Esophagus (tissue), 2 donors: ENCODE measurements around the gene COL5A1. TPM values are rescaled to one million over a fixed set of nuclear protein-coding genes. Genes with fewer than 3 reads are reported as not detected.

Experiments used
- H3K27ac ChIP-seq, 2 donors: one replicate each; pipeline ENCODE4 v1.5.1; 2013; ENCODE audit warnings: low read depth in 2 of 2, mild to moderate bottlenecking in 2 of 2, inconsistent platforms in 1 of 2, low read length in 1 of 2, moderate library complexity in 1 of 2
- H3K27me3 ChIP-seq, 2 donors: one replicate each; pipeline ENCODE4 v1.6.1; 2013; ENCODE audit warnings: low read length in 2 of 2, control low read depth in 1 of 2, mild to moderate bottlenecking in 1 of 2; ENCODE audit not compliant: insufficient read depth in 2 of 2, control insufficient read depth in 1 of 2
- H3K36me3 ChIP-seq, 2 donors: one replicate each; pipeline ENCODE4 v1.6.1; 2013; ENCODE audit warnings: low read length in 1 of 2; ENCODE audit not compliant: control insufficient read depth in 2 of 2, insufficient read depth in 2 of 2
- H3K4me1 ChIP-seq, 2 donors: one replicate each; pipeline ENCODE4 v1.6.1; 2013; ENCODE audit warnings: low read length in 1 of 2; ENCODE audit not compliant: control insufficient read depth in 2 of 2, insufficient read depth in 2 of 2
- H3K4me3 ChIP-seq, 2 donors: one replicate each; pipeline ENCODE4 v1.5.1; 2013; ENCODE audit warnings: low read length in 2 of 2, mild to moderate bottlenecking in 2 of 2, low read depth in 1 of 2, moderate library complexity in 1 of 2
- H3K9me3 ChIP-seq, 2 donors: one replicate each; pipeline ENCODE4 v1.6.1; 2013; ENCODE audit warnings: mild to moderate bottlenecking in 2 of 2, low read depth in 1 of 2, low read length in 1 of 2, moderate library complexity in 1 of 2; ENCODE audit not compliant: control insufficient read depth in 2 of 2, insufficient read depth in 1 of 2
- WGBS, 2 donors: extraction: QIAGEN DNeasy Blood & Tissue Kit; methylation state at CpG; one replicate each; pipeline ENCODE4 v1.1.7; 2013; 5-methylcytosine and 5-hydroxymethylcytosine counted together
- polyA plus RNA-seq, 2 donors: library from polyadenylated mRNA; stranded (reverse); fragments of 200-250 nt; gene quantifications; one replicate each; pipeline ENCODE4 v1.2.3, GENCODE V29; 2013
- donor health status: healthy with polysubstance abuse.
- donor health status: Bipolar disorder and iron deficiency.

COL5A1 gene
- polyA plus RNA-seq, 2 donors, result 3.5 to 7.6 TPM

DNA sequence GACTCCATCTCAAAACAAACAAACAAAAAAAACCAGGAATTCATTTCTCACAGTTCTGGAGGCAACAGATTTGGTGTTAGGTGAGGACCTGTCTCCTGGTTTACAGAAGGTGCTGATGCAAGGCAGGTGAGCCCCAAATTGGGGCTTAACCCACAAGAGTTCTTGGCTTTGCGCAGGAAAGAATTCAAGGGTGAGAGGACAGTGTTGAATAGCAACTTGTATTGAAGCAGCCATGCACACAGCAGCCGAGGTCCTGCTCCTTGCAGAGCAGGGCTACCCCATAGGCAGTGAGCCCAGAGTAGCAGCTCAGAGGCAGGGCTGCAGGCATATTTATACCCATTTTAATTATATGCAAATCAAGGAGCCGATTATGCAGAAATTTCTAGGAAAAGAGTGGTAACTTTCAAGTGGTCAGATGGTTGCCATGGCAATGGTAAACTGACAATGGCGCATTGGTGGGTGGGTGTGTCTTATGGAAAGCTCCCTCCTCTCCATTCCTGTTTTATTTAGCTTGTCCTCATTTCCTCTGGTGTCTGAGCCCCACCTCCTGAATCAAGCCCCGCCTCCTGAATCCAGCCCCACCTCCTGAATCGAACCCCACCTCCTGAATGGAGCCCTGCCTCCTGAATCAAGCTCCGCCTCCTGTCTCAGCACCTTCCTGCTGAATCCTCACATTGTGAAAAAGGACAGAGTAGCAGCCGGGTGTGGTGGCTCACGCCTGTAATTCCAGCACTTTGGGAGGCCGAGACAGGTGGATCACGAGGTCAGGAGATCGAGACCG is 34.5 kb upstream of the COL5A1 start:
- Histone ChIP-seq H3K36me3 (no peaks in the 10 kb centered on the region), H3K4me3 (no peak overlapping the region), H3K9me3 (peaks cover 0 to 4% of the 10 kb centered on the region in 2 donors), H3K27me3 (no peaks in the 10 kb centered on the region), H3K4me1 (no peaks in the 10 kb centered on the region), H3K27ac (no peak overlapping the region)
- 88 to 91% methylated on average over 13 of the region's 13 CpGs for WGBS, 2 donors

DNA sequence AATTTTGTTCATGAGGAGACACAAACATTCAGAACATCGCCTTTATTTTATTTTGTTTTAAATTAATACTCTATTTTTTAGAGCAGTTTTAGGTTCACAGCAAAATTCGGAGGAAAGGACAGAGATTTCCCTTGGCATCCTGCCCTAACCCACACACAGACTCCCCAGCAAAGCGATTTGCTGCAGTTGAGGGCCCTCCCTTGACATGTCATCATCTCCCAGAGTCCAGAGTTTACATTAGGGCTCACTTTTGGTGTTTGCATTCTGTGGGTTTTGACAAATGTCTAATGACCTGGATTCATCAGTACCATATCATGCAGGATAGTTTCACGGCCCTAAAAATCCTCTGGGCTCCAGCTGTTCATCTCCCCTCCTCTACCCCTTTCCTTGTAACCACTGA is 33.6 kb upstream of the COL5A1 start:
- H3K9me3 ChIP-seq, result peaks cover 0 to 4% of the 10 kb centered on the region in 2 donors
- whole genome bisulfite sequencing, 2 donors, result 57 to 59% methylated on average over 4 of the region's 4 CpGs
- H3K4me3 ChIP-seq, result no peak overlapping the region
- no peaks in the 10 kb centered on the region for H3K4me1 ChIP-seq
- H3K27me3 ChIP-seq, result no peaks in the 10 kb centered on the region
- no peaks in the 10 kb centered on the region for H3K36me3 ChIP-seq
- H3K27ac ChIP-seq, result no peak overlapping the region

GRCh38 chr9:134611046-134611445 is 30.6 kb upstream of the COL5A1 start:
- no peak overlapping the region for H3K4me3 ChIP-seq
- no peaks in the 10 kb centered on the region for H3K36me3 ChIP-seq
- no peaks in the 10 kb centered on the region for H3K4me1 ChIP-seq
- H3K27me3 ChIP-seq, result no peaks in the 10 kb centered on the region
- WGBS, 2 donors, result 43 to 64% methylated on average over 4 of the region's 4 CpGs
- peaks cover 0 to 4% of the 10 kb centered on the region in 2 donors for H3K9me3 ChIP-seq
- no peak overlapping the region for H3K27ac ChIP-seq

DNA sequence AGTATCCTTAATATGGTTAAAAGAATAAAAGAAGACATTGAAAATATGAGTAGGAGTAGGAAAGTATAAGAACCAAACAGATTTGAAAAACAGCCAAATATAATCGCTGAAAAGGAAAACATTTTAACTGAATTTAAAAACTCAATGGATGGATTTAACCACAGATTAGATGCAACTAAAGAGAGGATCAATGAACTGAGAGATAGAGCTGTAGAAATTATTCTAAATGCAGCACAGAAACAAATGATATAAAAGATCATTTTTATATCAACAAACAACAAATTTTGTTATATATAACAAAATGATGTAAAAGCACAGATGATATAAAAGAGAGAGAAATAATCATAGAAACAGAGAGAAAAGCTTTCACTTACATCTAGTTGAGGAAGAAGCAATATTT is 29.3 kb upstream of the COL5A1 start:
- WGBS, 2 donors, result 82 to 93% methylated on average over 1 of the region's 1 CpG

DNA sequence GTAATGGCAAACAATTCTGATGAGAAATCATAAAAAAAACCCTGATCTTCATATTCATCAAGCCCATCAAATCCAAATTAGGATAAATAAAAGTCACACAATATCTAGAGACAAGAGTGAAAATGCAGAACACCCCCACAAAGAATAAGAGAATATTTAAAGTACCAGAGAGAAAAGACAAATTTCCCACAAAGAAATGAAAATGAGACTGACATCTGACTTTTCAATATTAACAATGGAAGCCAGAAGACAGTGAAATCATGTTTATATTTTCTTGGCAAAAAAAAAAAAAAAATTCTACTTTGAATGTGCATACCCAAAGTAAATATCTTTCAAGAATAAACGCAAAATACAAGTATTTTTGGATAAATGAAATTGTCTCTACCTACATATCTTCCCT is 28.9 kb upstream of the COL5A1 start:
- Histone ChIP-seq H3K27me3 (no peaks in the 10 kb centered on the region), H3K9me3 (peaks cover 0 to 2% of the 10 kb centered on the region in 2 donors), H3K4me1 (no peaks in the 10 kb centered on the region), H3K4me3 (no peak overlapping the region), H3K36me3 (no peaks in the 10 kb centered on the region), H3K27ac (no peak overlapping the region)
- WGBS, 2 donors, result 51 to 66% methylated on average over 1 of the region's 1 CpG

More for the DNA sequence above, 29.3 kb upstream of the COL5A1 start:
- Histone ChIP-seq H3K9me3 (peaks cover 0 to 2% of the 10 kb centered on the region in 2 donors), H3K27ac (no peak overlapping the region), H3K27me3 (no peaks in the 10 kb centered on the region), H3K4me3 (no peak overlapping the region), H3K4me1 (no peaks in the 10 kb centered on the region), H3K36me3 (no peaks in the 10 kb centered on the region)

DNA sequence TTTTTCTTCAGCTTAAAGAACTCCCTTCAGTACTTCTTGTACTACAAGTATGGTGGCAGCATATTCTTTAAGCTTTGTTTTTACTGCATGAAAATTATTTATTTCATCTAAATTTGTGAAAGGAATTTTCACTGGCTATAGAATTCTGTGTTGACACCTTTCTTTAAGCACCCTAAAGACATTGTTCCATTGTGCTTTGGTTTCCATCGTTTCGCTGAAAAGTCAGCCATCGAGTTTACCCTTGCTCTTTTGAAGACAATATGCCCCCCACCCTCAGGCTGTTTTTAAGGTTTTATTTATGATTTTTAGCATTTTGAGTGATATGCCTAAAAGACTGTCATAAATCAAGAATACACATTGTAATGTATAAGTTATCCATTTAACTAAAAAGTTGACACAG is 27.3 kb upstream of the COL5A1 start:
- H3K36me3 ChIP-seq, result no peaks in the 10 kb centered on the region
- no peak overlapping the region for H3K27ac ChIP-seq
- no peaks in the 10 kb centered on the region for H3K9me3 ChIP-seq
- H3K4me3 ChIP-seq, result no peak overlapping the region
- WGBS, 2 donors, result 97% methylated on average over 3 of the region's 3 CpGs
- H3K27me3 ChIP-seq, result no peaks in the 10 kb centered on the region
- H3K4me1 ChIP-seq, result peaks cover 0 to 2% of the 10 kb centered on the region in 2 donors

DNA sequence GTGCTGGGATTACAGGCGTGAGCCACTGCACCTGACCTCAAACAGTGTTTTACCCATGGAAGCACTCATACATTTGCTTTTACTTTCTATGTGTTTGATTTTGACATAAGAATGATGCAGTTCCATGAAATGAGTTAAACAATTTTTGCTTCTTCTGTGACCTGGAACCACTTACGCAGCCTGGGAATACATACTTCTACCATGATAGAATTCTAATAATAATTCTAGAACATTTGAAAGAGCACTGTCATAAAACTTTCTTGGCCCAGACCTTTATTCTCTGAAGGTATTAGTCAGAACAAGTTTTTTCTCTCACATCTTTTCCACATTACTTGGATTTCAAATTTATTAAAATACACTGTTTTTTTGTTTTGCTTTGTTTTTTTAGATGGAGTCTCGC is 25.3 kb upstream of the COL5A1 start:
- WGBS, 2 donors, result 85 to 91% methylated on average over 3 of the region's 3 CpGs
- Histone ChIP-seq H3K4me3 (no peak overlapping the region), H3K27ac (no peak overlapping the region), H3K9me3 (no peaks in the 10 kb centered on the region), H3K36me3 (no peaks in the 10 kb centered on the region), H3K4me1 (peaks cover 0 to 2% of the 10 kb centered on the region in 2 donors), H3K27me3 (no peaks in the 10 kb centered on the region)

DNA sequence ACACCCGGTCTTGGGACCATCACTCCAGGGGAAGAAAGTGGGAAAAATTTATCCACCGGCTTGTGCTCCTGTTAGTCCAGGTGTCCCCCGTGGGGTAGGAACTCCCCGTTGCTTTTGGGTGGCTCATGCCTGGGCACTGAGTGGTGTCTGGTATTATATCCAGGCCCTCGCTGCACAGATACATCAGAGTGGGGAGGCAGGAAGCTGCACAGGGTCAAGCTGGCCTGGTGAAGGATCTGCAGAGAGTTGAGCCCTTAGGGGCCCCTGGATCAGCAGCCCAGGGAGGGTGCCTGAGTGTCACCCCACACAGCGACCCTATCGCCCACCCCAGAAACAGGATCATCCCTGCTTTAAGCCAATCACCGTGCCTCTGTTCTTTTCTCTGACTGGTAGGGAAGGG is 24.4 kb upstream of the COL5A1 start:
- Histone ChIP-seq H3K4me1 (peaks cover 0 to 2% of the 10 kb centered on the region in 2 donors), H3K27me3 (no peaks in the 10 kb centered on the region), H3K9me3 (no peaks in the 10 kb centered on the region), H3K36me3 (no peaks in the 10 kb centered on the region), H3K27ac (no peak overlapping the region), H3K4me3 (no peak overlapping the region)
- 87 to 91% methylated on average over 8 of the region's 8 CpGs for WGBS, 2 donors

DNA sequence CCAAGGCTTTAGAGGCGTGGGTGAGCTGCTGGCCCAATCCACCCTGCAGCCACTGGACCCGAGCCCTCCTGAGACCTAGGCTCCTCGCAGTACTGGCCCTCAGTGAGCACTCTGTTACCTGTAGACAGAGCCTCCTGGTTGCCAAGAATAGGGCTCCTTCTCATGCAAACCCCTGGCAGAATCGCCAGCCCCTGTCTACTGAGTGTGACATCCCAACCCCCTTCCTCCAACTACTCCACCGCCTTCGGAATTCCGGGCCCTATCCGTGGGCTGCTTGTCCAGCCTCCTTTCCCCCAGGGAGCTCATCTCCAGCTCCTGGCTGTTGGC is 23.8 kb upstream of the COL5A1 start:
- no peaks in the 10 kb centered on the region for H3K9me3 ChIP-seq
- peaks cover 0 to 2% of the 10 kb centered on the region in 2 donors for H3K4me1 ChIP-seq
- no peak overlapping the region for H3K27ac ChIP-seq
- no peaks in the 10 kb centered on the region for H3K27me3 ChIP-seq
- H3K4me3 ChIP-seq, result no peak overlapping the region
- H3K36me3 ChIP-seq, result no peaks in the 10 kb centered on the region
- 70 to 79% methylated on average over 8 of the region's 8 CpGs for WGBS, 2 donors

- Histone ChIP-seq H3K36me3 (no peaks in the 10 kb centered on the region), H3K27ac (no peak overlapping the region), H3K9me3 (no peaks in the 10 kb centered on the region), H3K27me3 (no peaks in the 10 kb centered on the region), H3K4me3 (no peak overlapping the region), H3K4me1 (peaks cover 0 to 2% of the 10 kb centered on the region in 2 donors)
- 60 to 64% methylated on average over 18 of the region's 18 CpGs for WGBS, 2 donors
Measured at GRCh38 chr9:134618163-134618832, 23.3 kb upstream of the COL5A1 start.
